Skin epidermis (tissue), 12 donors: ENCODE measurements around the gene TMEM127.
"Not testable (repeated sequence)": the region's sequence is repeated elsewhere in the genome, so short reads cannot be mapped to it uniquely, and the experiment has no call there.

ENCODE experiments used
- H3K27ac ChIP-seq, 21 experiments: fragments of 200-600 bp; sonication (generic) in 11 of 21; one replicate each; pipeline ENCODE4 v1.5.0; 2020; ENCODE audit warnings: mild to moderate bottlenecking in 3 of 21, inconsistent platforms in 2 of 21, moderate library complexity in 2 of 21
- H3K4me3 ChIP-seq, 7 experiments: fragments of 200-600 bp; sonication (generic) in 2 of 7; one replicate each; pipeline ENCODE4 v1.5.0; 2020; ENCODE audit warnings: inconsistent platforms in 2 of 7, mild to moderate bottlenecking in 2 of 7, moderate library complexity in 1 of 7

Gene TMEM127

DNA sequence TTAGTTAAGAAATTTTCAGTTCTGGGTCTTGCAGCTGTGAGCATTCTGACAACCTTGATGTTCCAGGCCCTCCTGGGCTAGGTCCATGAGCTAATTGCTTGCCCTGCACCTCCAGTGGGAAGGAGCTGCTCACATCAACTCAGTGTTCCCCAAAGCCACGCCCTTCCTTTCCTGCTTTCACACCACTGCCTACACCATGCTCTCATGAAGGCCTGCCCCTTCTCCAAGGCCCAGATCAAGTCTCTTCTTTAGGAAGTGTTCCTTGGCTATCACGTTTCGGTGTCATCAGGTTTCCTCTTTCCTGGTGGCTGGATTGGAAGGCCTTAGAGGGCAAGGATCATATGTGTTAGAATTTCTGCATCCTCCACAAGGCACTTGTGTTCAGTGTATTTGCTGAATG is 18.8 kb downstream of the TMEM127 start:
- peak overlapping the region in 3 of 21 experiments; percentile 42 to 77 (median 70) for H3K27ac ChIP-seq
- no peak overlapping the region for H3K4me3 ChIP-seq

DNA sequence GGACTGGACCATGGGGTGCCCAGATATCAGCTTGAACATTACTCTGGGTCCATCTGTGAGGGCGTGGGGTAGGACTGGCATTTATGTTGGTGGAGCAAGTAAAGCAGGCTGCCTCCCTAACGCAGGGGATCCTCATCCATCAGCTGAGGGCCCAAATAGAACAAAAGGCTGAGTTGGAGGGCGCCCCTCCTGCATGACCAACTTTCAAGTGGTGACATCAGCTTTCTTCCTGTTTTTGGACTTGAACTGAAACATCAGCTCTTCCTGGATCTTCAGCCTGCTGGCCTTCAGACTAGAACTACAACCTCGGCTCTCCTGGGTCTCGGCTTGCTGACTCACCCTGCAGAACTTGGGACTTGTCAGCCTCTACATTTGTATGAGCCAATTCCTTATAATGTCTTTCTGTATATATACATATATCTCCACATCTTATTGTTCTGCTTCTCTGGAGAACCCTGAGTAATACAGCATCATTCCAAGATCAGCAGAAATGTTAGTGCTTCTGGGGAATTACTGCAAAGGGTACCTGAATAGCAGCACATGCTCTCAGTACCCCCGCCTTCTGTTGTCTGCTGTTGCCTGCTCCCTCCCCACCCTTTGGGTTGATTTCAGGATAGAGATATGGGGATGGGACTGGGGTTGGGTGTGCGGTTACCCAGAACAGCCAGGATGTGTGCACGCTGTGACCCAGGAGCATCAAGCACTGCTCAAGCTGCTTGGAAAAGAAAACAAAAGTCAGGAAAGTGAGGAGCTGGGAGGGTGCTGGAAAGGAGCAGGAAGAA is 20.0 kb downstream of the TMEM127 start:
- no peak overlapping the region for H3K4me3 ChIP-seq
- H3K27ac ChIP-seq: peak overlapping the region in 10 of 21 experiments; percentile 10 to 77 (median 55)

DNA sequence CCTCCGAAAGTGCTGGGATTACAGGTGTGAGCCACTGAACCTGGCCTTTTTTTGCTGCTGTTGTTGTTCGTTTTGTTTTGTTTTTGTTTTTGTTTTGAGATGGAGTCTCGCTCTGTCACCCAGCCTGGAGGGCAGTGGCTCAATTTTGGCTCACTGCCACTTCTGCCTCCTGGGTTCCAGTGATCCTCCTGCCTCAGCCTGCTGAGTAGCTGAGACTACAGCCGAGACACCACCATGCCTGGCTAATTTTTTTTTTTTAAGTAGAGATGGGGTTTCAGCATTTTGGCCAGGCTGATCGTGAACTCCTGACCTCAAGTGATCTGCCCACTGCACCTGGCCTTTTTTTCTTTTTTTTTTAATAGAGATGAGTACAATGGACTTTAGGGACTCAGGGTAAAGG is 22.0 kb downstream of the TMEM127 start:
- H3K27ac ChIP-seq: no peak overlapping the region

GRCh38 chr2:96241900-96242611 is 23.7 kb downstream of the TMEM127 start:
- H3K4me3 ChIP-seq: no peak overlapping the region
- H3K27ac ChIP-seq: peak overlapping the region in 20 of 21 experiments; percentile 47 to 93 (median 78)

More for the DNA sequence above, 22.0 kb downstream of the TMEM127 start:
- H3K4me3 ChIP-seq: no peak overlapping the region

DNA sequence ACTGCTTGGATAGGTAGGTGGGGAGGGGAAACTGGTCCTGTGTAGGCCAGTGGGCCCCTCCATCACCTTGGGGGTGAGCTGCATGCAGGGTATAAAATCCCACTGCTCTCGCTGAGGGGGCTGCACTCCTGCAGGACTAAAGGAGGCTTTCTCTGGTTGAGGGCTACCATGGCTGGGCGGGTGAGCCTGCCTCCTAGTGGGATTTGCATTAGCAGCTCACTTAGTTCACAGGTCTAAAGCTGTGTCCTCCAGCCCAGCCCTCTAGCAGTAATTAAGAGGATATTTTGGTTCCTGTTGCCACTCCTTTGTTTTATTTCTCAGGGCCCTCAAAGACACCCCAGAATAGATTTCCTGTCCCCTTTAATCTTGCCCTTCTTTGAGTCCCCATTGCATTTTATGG is 24.6 kb downstream of the TMEM127 start:
- Histone ChIP-seq H3K27ac (peak overlapping the region in 20 of 21 experiments; percentile 20 to 93 (median 78)), H3K4me3 (no peak overlapping the region)

DNA sequence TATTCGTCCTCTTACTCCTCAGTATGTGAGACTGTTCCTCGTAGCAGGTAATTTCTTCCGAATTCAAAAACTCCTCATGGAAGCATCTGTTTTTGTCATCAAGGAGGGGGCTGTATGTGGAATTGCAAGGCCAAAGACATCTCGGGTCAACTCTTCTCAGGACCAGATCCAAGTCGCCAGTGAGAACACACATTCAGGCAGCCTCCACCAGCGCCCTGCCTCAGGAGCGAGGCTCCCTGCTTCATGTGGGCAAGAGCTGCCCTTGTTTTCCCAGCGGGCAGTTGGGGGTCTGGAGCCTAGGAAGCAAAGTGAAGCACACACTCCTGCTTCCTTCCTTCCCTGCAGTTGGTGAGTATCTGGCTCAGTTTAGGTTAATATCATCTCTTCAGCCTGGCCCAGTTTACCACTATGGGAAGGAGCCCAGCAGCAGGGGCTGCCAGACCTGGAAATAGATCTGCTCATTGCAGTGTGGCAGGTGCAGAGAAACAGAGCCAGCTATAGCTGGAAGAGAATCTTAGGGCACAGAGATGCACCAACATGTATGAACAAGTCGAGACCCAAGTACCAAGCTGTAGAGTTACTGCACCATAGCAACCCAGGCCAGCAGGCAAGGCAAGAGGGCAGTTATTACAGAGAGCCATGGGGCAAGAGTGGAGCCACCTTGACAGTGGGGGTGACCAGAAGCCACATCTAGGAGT is 25.3 kb downstream of the TMEM127 start:
- peak overlapping the region in 8 of 21 experiments; percentile 9 to 87 (median 66) for H3K27ac ChIP-seq
- no peak overlapping the region for H3K4me3 ChIP-seq

- H3K27ac ChIP-seq: no peak overlapping the region
- no peak overlapping the region for H3K4me3 ChIP-seq
Observed at GRCh38 chr2:96239745-96240264, 26.0 kb downstream of the TMEM127 start.

- no peak overlapping the region for H3K4me3 ChIP-seq
Observed at GRCh38 chr2:96239091-96239490, 26.7 kb downstream of the TMEM127 start.

DNA sequence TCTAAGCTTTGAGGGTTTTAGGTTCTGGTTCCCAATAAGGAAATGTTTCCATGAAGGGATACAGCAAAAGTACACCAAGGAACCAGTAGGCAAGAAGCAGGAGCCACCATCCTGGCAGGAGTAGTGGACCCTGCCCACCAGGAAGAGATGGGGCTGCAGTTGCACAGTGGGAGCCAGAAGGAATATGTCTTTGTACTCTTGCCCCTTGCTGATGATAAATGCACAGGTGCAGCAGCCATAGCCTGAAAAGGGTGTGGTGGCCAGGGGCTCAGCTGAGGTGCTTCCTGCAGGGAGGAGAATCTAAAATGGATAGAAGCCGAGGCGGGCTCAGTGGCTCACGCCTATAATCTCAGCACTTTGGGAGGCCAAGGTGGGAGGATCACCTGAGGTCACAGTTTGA is 27.5 kb downstream of the TMEM127 start:
- no peak overlapping the region for H3K27ac ChIP-seq
- no peak overlapping the region for H3K4me3 ChIP-seq

More at GRCh38 chr2:96239091-96239490, 26.7 kb downstream of the TMEM127 start:
- H3K27ac ChIP-seq: no peak overlapping the region

GRCh38 chr2:96236882-96237281 is 28.9 kb downstream of the TMEM127 start:
- Histone ChIP-seq H3K4me3 (no peak overlapping the region), H3K27ac (no peak overlapping the region)

GRCh38 chr2:96233880-96234316 is 31.9 kb downstream of the TMEM127 start:
- Histone ChIP-seq H3K4me3 (no peak overlapping the region), H3K27ac (no peak overlapping the region)

- H3K4me3 ChIP-seq: no peak overlapping the region
- H3K27ac ChIP-seq: no peak overlapping the region
Observed at GRCh38 chr2:96233436-96233835, 32.4 kb downstream of the TMEM127 start.

DNA sequence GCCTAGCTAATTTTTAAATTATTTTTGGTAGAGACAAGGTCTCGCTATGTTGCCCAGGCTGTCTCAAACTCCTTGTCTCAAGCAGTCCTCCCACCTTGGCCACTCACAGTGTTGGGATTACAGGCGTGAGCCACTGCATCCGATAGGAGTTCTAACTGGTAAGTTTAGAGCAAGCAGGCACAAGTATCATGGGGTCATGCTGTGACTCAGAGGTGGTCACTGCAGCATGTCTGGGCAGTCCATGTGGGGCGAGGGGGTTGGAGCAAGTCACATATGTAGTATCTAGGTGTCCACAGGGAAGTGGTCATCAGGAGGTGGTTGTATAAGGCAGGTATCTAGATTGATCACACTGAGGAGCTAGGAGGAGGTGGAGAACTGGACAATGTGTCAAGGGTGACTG is 34.5 kb downstream of the TMEM127 start:
- Histone ChIP-seq H3K4me3 (no peak overlapping the region), H3K27ac (no peak overlapping the region)

- Histone ChIP-seq H3K4me3 (no peak overlapping the region), H3K27ac (peak overlapping the region in 4 of 21 experiments; percentile 5 to 49 (median 26))
Observed at GRCh38 chr2:96225016-96225533, 40.7 kb downstream of the TMEM127 start.

- H3K27ac ChIP-seq, H3K4me3 ChIP-seq: not testable (repeated sequence)
Observed at GRCh38 chr2:96221106-96221505, 44.7 kb downstream of the TMEM127 start.

- H3K27ac ChIP-seq, H3K4me3 ChIP-seq: not testable (repeated sequence)
Observed at GRCh38 chr2:96219959-96220358, 45.8 kb downstream of the TMEM127 start.

GRCh38 chr2:96218508-96219131 is 47.2 kb downstream of the TMEM127 start:
- Histone ChIP-seq H3K27ac (no peak overlapping the region), H3K4me3 (no peak overlapping the region)

GRCh38 chr2:96214554-96214953 is 51.2 kb downstream of the TMEM127 start:
- Histone ChIP-seq H3K4me3 (no peak overlapping the region), H3K27ac (no peak overlapping the region)

DNA sequence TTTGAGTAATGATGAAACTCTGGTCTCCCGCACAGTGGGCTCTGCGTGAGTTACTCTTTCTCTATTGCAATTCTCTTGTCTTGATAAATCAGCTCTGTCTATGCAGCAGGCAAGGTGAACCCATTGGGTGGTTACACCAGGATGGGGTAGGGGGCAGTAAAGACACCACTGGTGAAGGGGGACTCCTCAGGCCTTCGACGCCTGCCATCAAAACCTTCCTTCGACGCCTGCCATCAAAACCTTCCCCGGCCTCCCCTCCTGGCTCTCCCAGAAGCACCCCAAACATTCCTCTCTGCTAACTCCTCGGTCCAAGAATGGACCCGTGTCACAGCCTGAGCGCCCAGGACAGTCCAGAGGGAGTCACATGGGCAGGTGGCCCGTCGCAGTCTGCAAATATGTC is 52.4 kb downstream of the TMEM127 start:
- no peak overlapping the region for H3K27ac ChIP-seq
- H3K4me3 ChIP-seq: no peak overlapping the region
